CD1c-positive myeloid dendritic cell (primary cell): ENCODE results near the gene BMERB1.
"Not testable (repeated sequence)": the region's sequence is repeated elsewhere in the genome, so short reads cannot be mapped to it uniquely, and the experiment has no call there.

ENCODE experiments used
- DNase-seq: peaks from one replicate; pipeline ENCODE4 v3.0.0-alpha.2; 2016; ENCODE audit errors: extremely low spot score

The BMERB1 gene

DNA sequence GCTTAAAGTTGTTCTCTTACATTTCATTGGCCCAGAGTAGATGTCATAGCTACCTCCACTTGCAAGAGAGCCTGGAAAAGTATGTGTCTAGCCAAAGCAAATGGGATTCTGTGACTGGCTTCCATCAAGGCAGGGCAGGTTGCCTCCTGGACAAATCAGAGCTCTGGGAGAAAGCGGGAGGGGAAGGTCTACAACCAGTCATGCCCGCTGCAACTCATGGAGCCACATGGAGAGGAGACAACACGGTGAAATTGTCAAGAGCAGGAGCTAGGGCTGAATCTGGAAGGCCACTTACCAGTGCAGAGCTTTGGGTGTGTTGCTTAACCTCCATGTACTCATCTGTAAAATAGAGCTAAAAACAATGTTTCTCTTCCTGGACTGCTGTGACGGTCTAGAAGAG is 124.8 kb downstream of the BMERB1 start:
- no peak for DNase-seq

DNA sequence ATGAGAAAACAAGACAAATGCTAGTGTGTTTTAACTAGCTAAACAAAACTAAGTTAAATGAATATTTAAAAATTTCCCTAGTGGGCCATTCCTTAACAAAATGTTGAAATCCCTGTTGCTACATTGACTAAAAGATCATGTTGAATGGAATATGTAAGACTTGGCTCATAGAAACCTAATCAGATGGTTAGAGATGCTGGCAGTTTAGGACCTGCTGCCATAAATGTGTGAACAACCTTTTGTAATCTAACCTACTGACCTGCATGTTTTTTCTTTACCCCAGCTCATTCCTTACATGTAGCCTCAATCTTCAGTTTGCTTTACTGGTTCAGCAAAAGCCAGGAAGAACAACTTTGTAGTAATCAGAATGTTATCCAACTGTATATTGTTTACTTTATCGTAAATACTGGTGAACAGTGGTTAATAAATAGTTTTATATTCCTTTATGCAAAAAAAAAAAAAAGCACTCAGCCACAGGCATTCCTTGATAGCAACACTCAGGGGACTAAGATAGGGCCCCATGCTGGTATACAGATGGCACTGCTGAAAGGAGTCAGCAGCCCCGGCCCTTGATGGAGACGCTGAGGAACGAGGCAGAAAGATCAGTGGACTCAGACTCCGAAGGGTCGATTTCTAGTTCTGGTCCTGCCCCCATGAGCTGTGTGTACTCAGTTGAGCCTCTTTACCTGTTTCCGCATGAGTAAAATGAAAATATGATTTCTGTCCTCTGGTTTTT is 130.4 kb downstream of the BMERB1 start:
- no peak for DNase-seq

DNA sequence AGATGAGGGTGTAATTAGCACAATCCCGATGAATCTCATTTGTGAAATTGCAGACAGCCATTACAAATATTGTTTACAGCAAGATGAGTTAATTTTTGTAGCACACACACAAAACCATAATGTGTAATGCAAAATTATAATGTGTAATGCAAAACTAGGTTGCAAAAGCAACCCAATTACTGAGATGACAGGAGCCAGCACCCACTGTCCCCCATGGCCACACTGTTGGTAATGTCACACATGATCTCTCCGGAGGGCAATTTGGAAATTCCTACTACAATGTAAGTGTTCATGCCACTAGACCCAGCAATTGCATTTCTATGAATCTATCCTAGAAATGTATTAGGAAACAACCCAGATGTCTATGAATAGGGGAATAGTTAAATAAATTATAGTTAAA is 131.7 kb downstream of the BMERB1 start:
- no peak for DNase-seq

DNA sequence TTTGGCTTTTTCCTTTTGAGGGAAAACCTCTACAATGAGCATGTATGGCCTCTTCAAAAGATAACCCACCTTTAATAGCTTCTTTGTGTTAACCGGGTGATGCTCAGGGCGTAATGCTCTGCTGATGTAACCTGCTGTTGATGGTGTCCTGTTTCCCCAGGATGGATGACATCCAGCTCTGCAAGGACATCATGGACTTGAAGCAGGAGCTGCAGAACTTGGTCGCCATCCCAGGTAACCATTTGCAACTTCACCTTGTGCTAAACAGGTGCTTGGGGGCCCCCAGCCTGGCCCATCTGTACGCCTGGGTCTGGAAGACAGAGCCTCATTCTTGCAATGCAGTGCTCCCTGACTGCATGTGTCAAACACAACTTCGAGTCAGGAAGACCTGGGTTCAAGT is 133.4 kb downstream of the BMERB1 start:
- DNase-seq, result no peak

DNA sequence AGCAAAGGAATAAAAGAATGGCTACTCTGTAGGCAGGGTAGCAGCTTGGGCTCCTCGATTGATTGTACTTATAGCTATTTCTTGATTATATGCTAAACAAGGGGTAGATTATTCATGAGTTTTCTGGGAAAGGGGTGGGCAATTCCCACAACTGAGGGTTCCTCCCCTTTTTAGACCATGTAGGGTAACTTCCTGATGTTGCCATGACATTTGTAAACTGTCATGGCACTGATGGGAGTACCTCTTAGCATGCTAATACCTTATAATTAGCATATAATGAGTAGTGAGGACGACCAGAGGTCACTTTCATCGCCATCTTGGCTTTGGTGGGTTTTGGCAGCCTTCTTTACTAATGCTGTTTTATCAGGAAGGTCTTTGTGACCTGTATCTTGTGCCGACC is 136.3 kb downstream of the BMERB1 start:
- DNase-seq, result not testable (repeated sequence)

DNA sequence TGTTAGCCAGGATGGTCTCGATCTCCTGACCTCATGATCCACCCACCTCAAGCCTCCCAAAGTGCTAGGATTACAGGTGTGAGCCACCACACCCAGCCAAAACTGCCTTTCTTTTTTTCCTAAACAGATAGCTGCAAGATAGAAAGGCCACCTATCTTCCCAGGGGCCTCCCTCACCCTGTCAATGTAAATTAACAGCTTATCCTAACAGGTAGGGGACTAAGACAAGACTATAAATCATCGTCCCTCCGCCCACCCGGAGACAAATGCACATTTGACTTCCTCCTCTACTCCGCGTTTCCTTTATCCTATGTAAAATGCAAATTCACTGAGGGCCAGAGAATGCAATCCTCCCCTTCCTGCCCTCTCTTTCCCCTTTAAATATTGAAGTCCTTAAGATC is 137.2 kb downstream of the BMERB1 start:
- DNase-seq, result peak; percentile 42

DNA sequence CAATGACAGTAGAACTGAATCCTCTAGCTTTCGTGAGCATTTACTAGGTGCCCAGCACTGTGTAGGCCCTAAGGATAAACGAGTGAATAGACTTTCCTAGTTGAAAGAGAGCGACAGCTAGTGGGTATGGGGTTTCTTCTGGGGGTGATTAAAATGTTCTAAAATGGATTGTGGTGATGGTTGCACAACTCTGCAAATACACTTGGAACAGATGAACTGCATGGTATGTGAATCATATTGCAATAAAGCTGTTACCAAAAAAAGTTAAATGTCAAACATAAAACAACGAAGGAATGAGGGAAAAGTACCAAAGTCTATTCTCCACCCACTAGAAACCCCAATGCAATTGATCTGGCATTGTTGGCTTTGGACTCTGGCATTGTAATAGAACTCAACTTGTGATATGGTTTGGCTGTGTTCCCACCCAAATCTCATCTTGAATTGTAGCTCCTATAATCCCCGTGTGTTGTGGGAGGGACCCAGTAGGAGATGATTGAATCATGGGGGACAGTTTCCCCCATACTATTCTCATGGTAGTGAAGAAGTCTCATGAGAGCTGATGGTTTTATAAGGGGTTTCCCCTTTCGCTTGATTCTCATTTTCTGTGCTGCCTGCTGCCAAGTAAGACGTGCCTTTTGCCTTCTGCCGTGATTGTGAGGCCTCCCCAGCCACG is 138.1 kb downstream of the BMERB1 start:
- no peak for DNase-seq

DNA sequence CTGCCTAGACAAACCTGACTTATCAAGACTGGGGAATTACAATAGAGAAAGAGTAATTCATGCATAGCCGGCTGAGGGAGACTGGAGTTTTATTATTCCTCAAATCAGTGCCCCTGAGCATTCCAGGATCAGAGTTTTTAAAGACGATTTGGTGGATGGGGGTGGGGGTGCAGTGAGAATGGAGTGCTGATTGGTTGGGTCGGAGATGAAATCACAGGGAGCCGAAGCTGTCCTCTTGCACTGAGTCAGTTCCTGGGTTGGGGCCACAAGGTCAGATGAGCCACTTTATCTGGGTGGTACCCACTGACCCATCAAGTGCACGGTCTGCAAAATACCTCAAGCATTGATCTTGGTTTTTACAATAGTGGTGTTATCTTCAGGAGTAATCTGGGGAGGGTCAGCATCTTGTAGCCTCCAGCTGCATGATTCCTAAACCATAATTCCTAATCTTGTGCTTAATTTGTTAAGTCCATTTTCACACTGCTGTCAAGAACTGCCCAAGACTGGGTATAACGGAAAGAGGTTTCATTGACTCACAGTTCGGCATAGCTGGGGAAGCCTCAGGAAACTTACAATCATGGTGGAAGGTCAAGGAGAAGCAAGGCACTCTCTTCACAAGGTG is 139.0 kb downstream of the BMERB1 start:
- no peak for DNase-seq

DNA sequence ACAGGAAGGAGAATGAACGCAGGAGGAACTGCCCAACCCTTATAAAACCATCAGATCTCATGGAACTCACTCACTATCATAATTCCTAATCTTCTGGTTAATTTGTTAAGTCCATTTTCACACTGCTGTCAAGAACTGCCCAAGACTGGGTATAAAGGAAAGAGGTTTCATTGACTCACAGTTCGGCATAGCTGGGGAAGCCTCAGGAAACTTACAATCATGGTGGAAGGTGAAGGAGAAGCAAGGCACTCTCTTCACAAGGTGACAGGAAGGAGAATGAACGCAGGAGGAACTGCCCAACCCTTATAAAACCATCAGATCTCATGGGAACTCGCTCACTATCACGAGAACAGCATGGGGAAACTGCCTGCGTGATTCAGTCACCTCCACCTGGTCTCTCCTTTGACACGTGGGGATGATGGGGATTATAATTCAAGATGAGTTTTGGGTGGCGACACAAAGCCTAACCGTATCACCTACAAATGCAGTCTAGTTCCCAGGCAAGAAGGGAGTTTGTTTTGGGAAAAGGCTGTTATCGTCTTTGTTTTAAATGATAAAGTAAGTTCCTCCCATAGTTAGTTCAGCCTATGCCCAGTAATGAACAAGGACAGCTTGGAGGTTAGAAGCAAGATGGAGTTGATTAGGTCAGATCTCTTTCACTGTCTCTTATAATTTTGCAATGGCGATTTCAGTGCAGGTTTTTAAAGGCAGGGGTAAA is 139.7 kb downstream of the BMERB1 start:
- DNase-seq, result not testable (repeated sequence)

DNA sequence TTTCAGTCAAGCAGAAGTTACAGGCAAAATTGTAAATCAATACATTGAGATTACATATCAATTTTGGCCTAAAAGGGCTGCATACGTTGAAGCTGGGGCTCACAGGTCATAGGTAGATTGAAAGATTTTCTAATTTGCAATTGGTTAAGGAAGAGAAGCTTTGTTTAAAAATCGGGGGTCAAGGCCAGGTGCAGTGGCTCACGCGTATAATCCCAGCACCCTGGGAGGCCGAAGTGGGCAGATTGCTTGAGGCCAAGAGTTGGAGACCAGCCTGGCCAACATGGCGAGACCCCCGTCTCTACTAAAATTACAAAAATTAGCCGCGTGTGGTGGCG is 140.2 kb downstream of the BMERB1 start:
- no peak for DNase-seq

DNA sequence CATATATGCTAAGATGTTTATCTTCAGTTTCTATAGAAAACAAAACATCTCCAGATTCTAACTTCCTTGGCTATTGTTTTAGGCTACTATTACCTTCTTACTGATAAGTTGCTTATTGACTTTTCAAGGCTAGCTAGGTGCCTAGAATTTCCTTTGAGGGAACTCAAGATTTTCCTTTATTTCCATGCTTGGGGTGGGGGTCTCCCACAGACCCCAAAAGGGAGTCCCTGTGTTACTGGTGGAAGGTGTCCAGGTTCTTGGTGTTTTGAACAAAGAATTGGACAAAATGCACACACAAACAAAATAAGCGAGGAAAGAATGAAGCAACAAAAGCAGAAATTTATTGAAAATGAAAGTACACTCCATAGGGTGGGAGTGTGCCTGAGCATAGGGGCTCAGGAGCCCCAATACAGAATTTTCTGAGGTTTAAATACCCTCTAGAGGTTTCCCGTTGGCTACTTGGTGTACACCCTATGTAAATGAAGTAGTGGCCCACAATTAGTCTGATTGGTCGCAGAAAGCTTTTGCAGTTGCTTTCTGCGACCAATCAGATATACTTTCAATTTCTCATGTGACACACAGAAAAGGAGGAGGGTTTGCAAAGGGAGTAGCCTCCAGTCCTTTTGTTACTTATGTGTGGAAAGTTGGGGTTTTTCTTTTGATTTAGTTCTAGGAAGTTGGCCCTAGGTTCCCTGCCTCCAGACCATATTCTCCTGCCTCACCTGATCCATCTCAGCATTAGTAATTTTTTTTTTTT is 141.1 kb downstream of the BMERB1 start:
- DNase-seq, result no peak

DNA sequence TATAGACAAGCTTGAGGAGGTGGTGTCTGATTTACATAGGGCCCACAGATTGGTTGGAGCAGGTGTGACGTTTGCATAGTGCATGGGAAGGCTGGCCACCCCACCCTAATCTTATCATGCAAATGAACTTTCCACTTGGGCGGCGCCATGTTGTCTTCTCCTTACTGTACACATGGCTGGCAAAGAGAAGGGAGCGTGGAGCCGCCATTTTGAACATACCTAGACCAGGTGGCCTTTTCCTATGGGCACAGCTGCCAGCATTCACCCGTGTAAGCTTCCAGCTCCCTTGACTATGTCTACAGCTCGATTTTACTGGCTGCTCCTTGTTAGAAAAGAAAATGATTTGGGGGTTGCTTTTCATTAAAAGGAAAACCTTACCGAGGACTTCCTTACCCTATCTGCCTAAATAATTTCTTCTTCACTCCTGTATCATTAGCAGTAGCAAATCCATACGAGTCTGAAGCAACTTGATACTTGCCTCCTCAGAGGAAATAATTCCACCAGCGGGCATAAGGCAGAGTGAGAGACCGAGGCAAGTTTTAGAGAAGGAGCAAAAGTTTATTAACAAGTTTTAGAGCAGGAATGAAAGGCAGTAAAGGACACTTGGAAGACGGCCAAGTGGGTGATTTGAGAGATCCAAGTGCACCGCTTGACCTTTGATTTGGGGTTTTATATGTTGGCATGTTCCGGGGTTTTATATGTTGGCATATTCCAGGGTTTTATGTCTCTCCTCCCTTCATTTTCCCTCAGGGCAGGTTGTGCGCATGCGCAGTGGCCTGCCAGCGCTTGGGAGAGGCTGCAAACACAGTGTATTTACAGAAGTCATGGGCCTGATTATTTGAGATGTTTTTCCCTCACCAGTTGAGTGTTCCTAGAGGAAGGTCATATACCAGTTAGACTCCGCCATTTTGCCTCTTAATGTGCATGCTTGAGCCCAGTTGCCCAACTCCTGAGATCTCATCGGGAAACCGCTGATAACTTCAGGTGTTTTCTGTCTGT is 142.9 kb downstream of the BMERB1 start:
- no peak for DNase-seq

DNA sequence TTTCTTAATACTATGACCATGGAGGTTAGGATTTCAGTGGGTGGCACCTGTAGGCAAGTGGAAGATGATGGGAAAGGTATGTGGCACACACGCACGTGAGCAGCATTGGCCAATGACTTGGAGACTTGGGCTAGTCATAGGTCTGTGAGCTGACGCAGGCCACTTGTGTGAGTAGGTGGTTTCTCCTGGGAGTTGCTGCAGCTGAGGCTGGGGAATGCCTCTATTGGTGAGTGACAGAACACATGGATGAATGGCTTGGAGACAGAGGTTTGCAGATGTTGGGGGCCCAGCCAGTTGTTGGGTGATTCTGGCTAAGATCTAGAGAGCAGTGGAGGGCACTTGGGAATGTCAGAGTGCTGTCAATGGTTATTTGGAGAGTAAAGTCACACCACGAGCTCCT is 144.4 kb downstream of the BMERB1 start:
- no peak for DNase-seq

DNA sequence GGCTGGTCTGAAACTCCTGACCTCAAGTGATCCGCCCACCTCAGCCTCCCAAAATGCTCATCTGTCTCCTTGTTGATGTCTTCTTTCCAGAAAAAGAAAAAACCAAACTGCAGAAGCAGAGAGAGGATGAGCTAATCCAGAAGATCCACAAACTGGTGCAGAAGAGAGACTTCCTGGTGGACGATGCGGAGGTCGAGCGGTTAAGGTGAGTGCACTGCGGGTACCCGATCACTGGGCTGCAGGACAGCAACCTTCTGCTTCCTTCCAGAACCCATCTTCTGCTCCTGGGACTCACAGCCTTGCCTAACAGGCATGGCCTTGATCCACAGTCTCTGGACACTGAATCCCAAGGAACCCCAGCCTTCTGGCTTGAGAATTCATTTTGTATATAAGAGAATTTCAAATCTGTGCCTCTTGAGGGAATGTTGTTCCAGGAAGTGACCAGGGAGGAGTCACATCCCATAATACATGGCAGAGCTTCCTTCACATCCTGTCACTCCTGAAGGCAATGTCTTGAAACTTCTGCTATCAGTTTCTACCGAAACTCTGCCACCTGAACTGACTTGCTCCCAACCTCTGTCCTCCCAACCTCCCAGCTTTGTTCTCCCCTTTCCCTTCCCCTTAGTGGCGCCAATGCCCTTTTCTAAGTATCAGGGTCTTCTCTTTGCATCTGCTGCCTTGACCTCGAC is 146.9 kb downstream of the BMERB1 start:
- no peak for DNase-seq

DNA sequence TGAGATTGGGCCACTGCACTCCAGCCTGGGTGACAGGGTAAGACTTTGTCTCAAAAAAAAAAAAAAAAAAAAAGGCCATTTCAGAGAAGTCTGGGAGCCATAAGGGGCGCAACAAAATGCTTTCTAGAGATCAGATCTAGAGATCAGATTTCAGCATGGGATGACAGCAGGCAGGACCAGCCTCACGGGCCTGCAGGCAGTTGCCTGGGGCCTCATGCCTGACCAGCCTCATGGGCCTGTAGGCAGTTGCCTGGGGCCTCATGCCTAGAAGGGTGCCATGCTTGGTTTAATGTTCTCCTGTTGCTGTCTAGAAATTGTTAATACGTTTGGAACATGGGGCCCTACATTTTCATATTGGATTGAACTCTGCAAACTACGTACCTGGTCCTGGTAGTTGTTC is 149.1 kb downstream of the BMERB1 start:
- no peak for DNase-seq

DNA sequence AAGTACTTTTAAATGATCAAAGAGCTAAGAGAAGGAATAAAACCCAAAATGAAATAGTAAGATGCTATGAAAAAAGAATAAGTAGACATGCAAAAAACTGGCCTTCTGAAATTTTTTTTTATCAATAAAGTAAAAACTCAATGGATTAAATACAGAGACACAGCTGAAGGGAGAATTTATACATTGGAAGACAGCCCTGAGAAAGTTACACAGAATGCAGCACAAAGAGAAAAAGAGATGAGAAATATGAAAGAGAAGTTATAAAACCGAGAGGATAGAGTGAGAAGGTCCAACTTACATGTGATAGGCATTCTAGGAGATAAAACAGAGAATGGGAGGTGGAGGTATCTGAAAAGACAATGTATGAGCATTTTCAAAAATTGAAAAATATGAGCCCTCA is 151.6 kb downstream of the BMERB1 start:
- DNase-seq, result no peak

DNA sequence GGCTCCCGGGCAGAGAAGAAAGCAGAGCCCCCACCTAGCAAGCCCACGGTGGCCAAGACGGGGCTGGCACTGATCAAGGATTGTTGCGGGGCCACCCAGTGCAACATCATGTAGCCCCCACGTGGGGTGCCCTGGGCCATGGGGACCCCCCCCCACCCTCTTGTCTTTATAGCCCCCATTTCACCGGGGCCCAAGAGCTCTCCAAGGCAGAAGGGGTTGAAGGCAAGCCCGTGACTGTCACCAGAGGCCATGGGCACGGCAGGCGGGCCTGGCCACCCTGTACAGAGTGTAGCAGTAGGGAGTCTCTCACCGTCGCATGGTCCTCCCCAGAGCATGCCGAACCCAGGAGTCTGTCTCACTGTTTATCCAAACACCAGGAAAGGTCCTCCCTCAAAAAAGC is 152.3 kb downstream of the BMERB1 start:
- no peak for DNase-seq

DNA sequence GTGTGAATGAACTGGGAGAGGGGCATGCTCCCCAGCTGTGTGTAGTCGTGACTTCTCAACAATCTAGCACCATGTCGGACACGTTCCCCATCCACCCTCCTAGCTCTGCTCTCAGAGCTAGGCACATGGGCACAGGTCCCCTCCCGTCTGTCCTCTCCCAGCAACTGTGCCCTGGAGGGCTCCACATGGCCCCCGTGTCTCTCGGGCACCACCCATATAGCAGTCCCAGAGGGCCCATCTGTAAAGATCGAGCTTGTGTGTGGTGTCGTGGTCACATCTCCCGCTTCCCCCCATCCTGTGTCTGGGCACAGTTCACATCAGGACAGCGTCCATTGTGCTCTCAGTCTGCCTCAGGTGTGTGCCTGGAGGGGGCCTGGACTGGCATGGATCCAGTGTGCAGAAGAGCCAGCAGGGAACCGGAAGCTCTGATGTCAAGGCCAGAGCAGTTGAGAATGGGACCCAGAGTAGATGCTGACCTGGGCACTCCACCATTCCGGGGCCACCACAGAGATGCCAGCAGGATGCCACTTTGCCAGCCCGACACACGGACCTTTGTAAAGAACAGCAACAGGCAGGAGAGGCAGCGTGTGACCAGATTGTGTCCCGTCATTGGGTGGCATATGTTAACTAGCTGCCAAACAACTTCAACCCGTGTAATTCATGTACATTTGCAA is 152.9 kb downstream of the BMERB1 start:
- no peak for DNase-seq

DNA sequence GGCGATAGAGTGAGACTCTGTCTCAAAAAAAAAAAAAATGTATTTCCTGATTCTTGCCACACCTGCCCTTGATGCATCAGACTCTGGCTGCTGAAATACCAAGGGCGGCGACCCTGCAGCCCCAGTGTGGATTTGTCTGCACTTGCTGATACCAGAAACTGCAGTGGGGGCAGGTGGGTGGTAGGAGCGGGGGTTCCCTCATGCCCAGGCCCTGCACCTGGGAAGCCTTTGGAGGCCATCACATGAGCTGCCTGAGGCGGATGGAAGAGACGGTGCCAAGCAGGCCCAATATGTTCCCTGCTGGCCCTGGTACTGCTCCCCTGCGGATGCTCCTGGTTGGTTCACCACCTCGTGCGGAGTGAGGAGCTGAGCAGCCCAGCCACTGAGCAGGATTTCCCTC is 157.9 kb downstream of the BMERB1 start:
- DNase-seq, result peak; percentile 20

DNA sequence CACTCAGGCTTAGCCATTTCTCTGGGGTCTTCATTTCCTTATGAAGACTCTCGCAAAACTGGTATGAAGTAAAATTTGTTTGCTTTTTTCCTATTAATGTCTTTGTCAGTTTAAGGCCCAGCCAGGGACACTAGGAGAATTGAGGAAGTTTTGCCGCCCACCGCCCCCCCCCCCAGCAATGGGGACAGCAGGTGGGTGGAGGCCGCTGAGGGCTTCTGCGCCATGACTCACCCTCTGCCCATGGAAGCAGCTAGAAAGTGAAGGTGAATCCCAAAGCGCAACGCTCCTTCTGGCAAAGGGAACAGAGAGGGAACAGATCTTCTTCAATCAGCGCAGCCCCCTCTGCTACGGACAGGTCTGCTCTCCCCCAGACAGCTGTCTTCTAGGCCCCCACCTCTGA is 158.8 kb downstream of the BMERB1 start:
- peak; percentile 90 for DNase-seq
